ENCODE measurements around the gene XRRA1. TPM values are rescaled to one million over a fixed set of nuclear protein-coding genes. Genes with fewer than 3 reads are reported as not detected.
A peak's percentile ranks its signal among the peaks of the same experiment; 100 is the strongest.

Gene XRRA1
- total and polyA plus RNA-seq, 2 of the 13 experiments (the other 11 are each of a cell fraction or from before 2014, with no cell fraction given) = 7.6 to 10.5 TPM

- no TSS peak for BruUV-seq (replicated peaks)
- peaks cover 52% of the 10 kb centered on the region for H3K4me1 ChIP-seq (ENCODE audit: insufficient read depth, low read length)
- TF ChIP-seq ZFP36 (IDR thresholded peaks at IDR 0.05; ENCODE audit: borderline replicate concordance, low read depth, low read length, partially characterized antibody) = no peak
- no peak for ATAC-seq
- 90% methylated on average over 5 of the region's 5 CpGs for WGBS (ENCODE audit: low lambda C conversion rate)
- H3K79me2 ChIP-seq (ENCODE audit: insufficient read depth, low read length) = peaks cover 98% of the 10 kb centered on the region
- H3K36me3 ChIP-seq (replicated peaks in 1 of 2; ENCODE audit: control insufficient read depth in 1 of 2, insufficient read depth in 2 of 2, low read length in 2 of 2) = peaks cover 6 to 27% of the 10 kb centered on the region in 2 experiments
- H3K9ac ChIP-seq (ENCODE audit: insufficient read depth, low read depth, low read length) = no peak overlapping the region
- no peak overlapping the region for H2AFZ ChIP-seq (ENCODE audit: low read length)
- ChIA-PET CTCF (ENCODE audit: low intra/inter-chr PET ratio, low total read pairs) (no interaction called here), POLR2A (no interaction called here)
- no peak overlapping the region for H3K4me2 ChIP-seq (ENCODE audit: low read depth, low read length)
- no peaks in the 10 kb centered on the region for H3K9me3 ChIP-seq (ENCODE audit: low read length)
- no peak overlapping the region for H3K4me3 ChIP-seq (replicated peaks in 1 of 3; ENCODE audit: insufficient read depth in 1 of 3, low read depth in 2 of 3, low read length in 3 of 3)
- FAIRE-seq = no peak
- intact Hi-C loops (cut with micrococcal nuclease; ENCODE audit: unreplicated experiment) (no loop called here), in situ Hi-C loops (cut with HindIII; ENCODE audit: extremely low pct_ligation_motif_present, low pct_unique_long_range_greater_than_20kb) (no loop called here)
- no peak overlapping the region for H3K27ac ChIP-seq (ENCODE audit: extremely low read length, insufficient read depth, low read length)
- no peaks in the 10 kb centered on the region; a peak in 1 of 5 replicates for H3K27me3 ChIP-seq (ENCODE audit: control insufficient read depth in 1 of 2, insufficient read depth in 2 of 2, low read length in 2 of 2)
- peaks cover 26% of the 10 kb centered on the region for H4K20me1 ChIP-seq (ENCODE audit: insufficient read depth, low read length)
- DNase-seq (ENCODE audit: low spot score) = no peak
These were observed 4.6 kb upstream of the XRRA1 start for GRCh38 chr11:74953451-74953850.

- ChIA-PET CTCF (ENCODE audit: low intra/inter-chr PET ratio, low total read pairs) (no interaction called here), POLR2A (no interaction called here)
- no TSS peak for BruUV-seq (replicated peaks)
- Histone ChIP-seq H4K20me1 (ENCODE audit: insufficient read depth, low read length) (peaks cover 22% of the 10 kb centered on the region), H3K79me2 (ENCODE audit: insufficient read depth, low read length) (peaks cover 97% of the 10 kb centered on the region), H3K4me1 (ENCODE audit: insufficient read depth, low read length) (peaks cover 57% of the 10 kb centered on the region), H3K27me3 (ENCODE audit: control insufficient read depth in 1 of 2, insufficient read depth in 2 of 2, low read length in 2 of 2) (no peaks in the 10 kb centered on the region; a peak in 1 of 5 replicates), H3K9me3 (ENCODE audit: low read length) (no peaks in the 10 kb centered on the region), H3K4me3 (replicated peaks in 1 of 3; ENCODE audit: insufficient read depth in 1 of 3, low read depth in 2 of 3, low read length in 3 of 3) (no peak overlapping the region), H3K36me3 (replicated peaks in 1 of 2; ENCODE audit: control insufficient read depth in 1 of 2, insufficient read depth in 2 of 2, low read length in 2 of 2) (peaks cover 4 to 23% of the 10 kb centered on the region in 2 experiments), H3K9ac (ENCODE audit: insufficient read depth, low read depth, low read length) (no peak overlapping the region), H3K27ac (ENCODE audit: extremely low read length, insufficient read depth, low read length) (no peak overlapping the region), H2AFZ (ENCODE audit: low read length) (no peak overlapping the region), H3K4me2 (ENCODE audit: low read depth, low read length) (0 out of 2 replicates have a peak overlapping the region, but pooled peaks have one; percentile 16)
- DNase-seq (ENCODE audit: low spot score) = no peak
- ATAC-seq = no peak
- 88% methylated on average over 2 of the region's 2 CpGs for WGBS (ENCODE audit: low lambda C conversion rate)
- FAIRE-seq = no peak
- in situ Hi-C loops (cut with HindIII; ENCODE audit: extremely low pct_ligation_motif_present, low pct_unique_long_range_greater_than_20kb) (no loop called here), intact Hi-C loops (cut with micrococcal nuclease; ENCODE audit: unreplicated experiment) (no loop called here)
- TF ChIP-seq YY1 (IDR thresholded peaks at IDR 0.05; ENCODE audit: insufficient read depth, insufficient replicate concordance, low read depth, low read length) = no peak
- TF ChIP-seq SMAD3 (CRISPR knock-in tag; IDR thresholded peaks at IDR 0.05) = no peak
- no peak for TF ChIP-seq ZNF468 (CRISPR knock-in tag; IDR thresholded peaks at IDR 0.05)
- no peak for TF ChIP-seq ZFP37 (CRISPR knock-in tag; IDR thresholded peaks at IDR 0.05; ENCODE audit: borderline replicate concordance)
- no peak for TF ChIP-seq NFAT5 (CRISPR knock-in tag; IDR thresholded peaks at IDR 0.05)
- TF ChIP-seq SIX4 (CRISPR knock-in tag; IDR thresholded peaks at IDR 0.05) = no peak
- no peak for TF ChIP-seq RORA (CRISPR knock-in tag; IDR thresholded peaks at IDR 0.05)
- no peak for TF ChIP-seq JARID2 (CRISPR knock-in tag; IDR thresholded peaks at IDR 0.05; ENCODE audit: insufficient replicate concordance)
- TF ChIP-seq KLF6 (CRISPR knock-in tag; IDR thresholded peaks at IDR 0.05) = no peak
- TF ChIP-seq THAP7 (CRISPR knock-in tag; IDR thresholded peaks at IDR 0.05) = no peak
These were observed 3.9 kb upstream of the XRRA1 start for GRCh38 chr11:74952752-74953151.
